MM.1S (cell line): ENCODE results near the gene CEMP1.
"Not testable (repeated sequence)": the region's sequence is repeated elsewhere in the genome, so short reads cannot be mapped to it uniquely, and the experiment has no call there.

Experiments used
- CTCF ChIP-seq: fragments of 300-600 bp; sonication (generic); IDR thresholded peaks from 2 replicates; pipeline ENCODE4 v1.5.1; 2016; ENCODE audit warnings: antibody characterized with exemption, low read length, mixed read lengths
- EZH2phosphoT487 ChIP-seq: fragments of 300-600 bp; sonication (generic); IDR thresholded peaks from 2 replicates; pipeline ENCODE4 v1.6.1; 2018; ENCODE audit warnings: antibody characterized with exemption, low read length

GRCh38 chr16:2578905-2579304 lies 47.7 kb upstream of the CEMP1 start:
- not testable (repeated sequence) for TF ChIP-seq CTCF, EZH2phosphoT487
